ENCODE results near the gene PROZ.

Gene PROZ

DNA sequence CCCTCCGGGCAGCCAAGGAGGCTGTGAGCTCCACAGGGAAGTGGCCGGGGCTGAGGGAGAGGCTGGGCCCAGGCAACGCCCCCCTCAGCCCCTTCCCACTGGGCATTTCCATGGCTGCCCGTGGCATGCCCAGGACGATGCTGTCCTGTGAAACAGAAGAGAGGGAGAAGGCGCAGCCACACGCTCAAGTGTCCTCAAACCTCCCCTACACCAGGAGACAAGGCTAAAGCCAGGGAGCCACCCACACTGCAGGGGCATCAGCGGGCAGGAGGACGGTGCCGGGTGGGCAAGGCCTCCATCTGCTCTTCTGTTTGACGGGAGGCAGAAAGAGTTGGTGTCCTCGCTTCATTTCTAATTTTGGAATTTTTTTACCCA, 14.2 kb upstream of the PROZ start:
- H3K36me3 ChIP-seq (ENCODE audit: low read length) = no peaks in the 10 kb centered on the region
- no peaks in the 10 kb centered on the region for H3K9me3 ChIP-seq (ENCODE audit: insufficient read depth, low read length)
- no peak overlapping the region for H3K27ac ChIP-seq (ENCODE audit: low read depth, low read length)
- no peaks in the 10 kb centered on the region for H3K9me2 ChIP-seq (replicated peaks; ENCODE audit: insufficient read depth, low read length)
- no peak overlapping the region for H3K4me2 ChIP-seq (ENCODE audit: low read depth, low read length, poor library complexity, severe bottlenecking)
- H4K20me1 ChIP-seq (ENCODE audit: low read depth, low read length) = no peaks in the 10 kb centered on the region
- no peaks in the 10 kb centered on the region for H3F3A ChIP-seq (ENCODE audit: insufficient read depth)
- H3K4me3 ChIP-seq (ENCODE audit: insufficient read depth, low read length, poor library complexity, severe bottlenecking) = no peak overlapping the region
- no peak overlapping the region for H3K9ac ChIP-seq (ENCODE audit: low read length)
- no peak overlapping the region for H2AFZ ChIP-seq (ENCODE audit: low read depth, low read length, severe bottlenecking)
- H3K27me3 ChIP-seq (ENCODE audit: low read length) = no peaks in the 10 kb centered on the region
- no peaks in the 10 kb centered on the region for H3K79me2 ChIP-seq (ENCODE audit: insufficient read depth, low read length)
- TF ChIP-seq CTCF (IDR thresholded peaks at IDR 0.05; ENCODE audit: insufficient read depth, low read length, poor library complexity, severe bottlenecking) (no peak), EZH2phosphoT487 (conservative IDR thresholded peaks at IDR 0.05; ENCODE audit: low read length) (no peak)

- TF ChIP-seq EZH2phosphoT487 (conservative IDR thresholded peaks at IDR 0.05; ENCODE audit: low read length) (no peak), CTCF (IDR thresholded peaks at IDR 0.05; ENCODE audit: insufficient read depth, low read length, poor library complexity, severe bottlenecking) (no peak)
- Histone ChIP-seq H4K20me1 (ENCODE audit: low read depth, low read length) (no peaks in the 10 kb centered on the region), H3K4me3 (ENCODE audit: insufficient read depth, low read length, poor library complexity, severe bottlenecking) (no peak overlapping the region), H3K4me2 (ENCODE audit: low read depth, low read length, poor library complexity, severe bottlenecking) (no peak overlapping the region), H3K9me3 (ENCODE audit: insufficient read depth, low read length) (no peaks in the 10 kb centered on the region), H3K9ac (ENCODE audit: low read length) (no peak overlapping the region), H2AFZ (ENCODE audit: low read depth, low read length, severe bottlenecking) (no peak overlapping the region), H3F3A (ENCODE audit: insufficient read depth) (no peaks in the 10 kb centered on the region), H3K9me2 (replicated peaks; ENCODE audit: insufficient read depth, low read length) (no peaks in the 10 kb centered on the region), H3K27ac (ENCODE audit: low read depth, low read length) (no peak overlapping the region), H3K27me3 (ENCODE audit: low read length) (no peaks in the 10 kb centered on the region), H3K36me3 (ENCODE audit: low read length) (no peaks in the 10 kb centered on the region), H3K79me2 (ENCODE audit: insufficient read depth, low read length) (no peaks in the 10 kb centered on the region)
These were observed 13.0 kb upstream of the PROZ start for GRCh38 chr13:113145496-113145895.

DNA sequence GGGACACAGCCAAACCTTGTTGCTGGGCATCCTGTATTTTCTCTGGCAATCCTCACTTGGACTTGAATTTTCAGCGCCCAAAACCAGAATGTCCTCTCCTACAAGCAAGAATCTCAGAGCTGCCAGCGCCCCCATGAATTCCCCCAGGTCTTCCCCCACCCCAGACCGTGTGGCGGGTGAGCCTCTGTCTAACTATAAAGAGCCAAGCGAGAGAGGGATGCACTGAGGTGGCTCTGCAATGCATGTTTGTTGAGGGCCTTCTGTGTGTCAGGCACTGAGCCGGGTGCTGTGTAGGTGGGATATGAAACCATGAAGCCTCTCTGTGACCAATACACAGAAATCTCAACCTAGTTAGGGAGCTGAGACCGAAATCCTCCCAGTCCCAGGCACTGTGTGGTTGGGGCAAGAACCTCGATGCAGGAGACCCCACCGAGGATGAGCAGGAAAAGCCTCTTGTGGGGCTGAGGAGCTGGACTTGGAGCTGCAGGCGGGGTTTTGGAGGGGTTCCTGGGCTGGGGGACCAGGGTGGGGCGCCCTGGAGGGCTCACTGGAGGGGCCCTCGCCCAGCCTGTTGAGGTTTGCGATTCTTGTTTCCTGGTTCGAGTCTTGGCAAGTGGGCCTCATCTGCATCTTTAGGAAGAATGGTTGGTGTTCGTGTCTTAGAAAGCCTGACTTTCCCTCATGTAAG, 12.4 kb upstream of the PROZ start:
- H3K4me3 ChIP-seq (ENCODE audit: insufficient read depth, low read length, poor library complexity, severe bottlenecking) = no peak overlapping the region
- H3K9me2 ChIP-seq (replicated peaks; ENCODE audit: insufficient read depth, low read length) = no peaks in the 10 kb centered on the region
- no peaks in the 10 kb centered on the region for H4K20me1 ChIP-seq (ENCODE audit: low read depth, low read length)
- H3K27me3 ChIP-seq (ENCODE audit: low read length) = no peaks in the 10 kb centered on the region
- no peak overlapping the region for H3K4me2 ChIP-seq (ENCODE audit: low read depth, low read length, poor library complexity, severe bottlenecking)
- no peaks in the 10 kb centered on the region for H3K36me3 ChIP-seq (ENCODE audit: low read length)
- H3K9me3 ChIP-seq (ENCODE audit: insufficient read depth, low read length) = no peaks in the 10 kb centered on the region
- H2AFZ ChIP-seq (ENCODE audit: low read depth, low read length, severe bottlenecking) = no peak overlapping the region
- H3K79me2 ChIP-seq (ENCODE audit: insufficient read depth, low read length) = no peaks in the 10 kb centered on the region
- TF ChIP-seq CTCF (IDR thresholded peaks at IDR 0.05; ENCODE audit: insufficient read depth, low read length, poor library complexity, severe bottlenecking) (no peak), EZH2phosphoT487 (conservative IDR thresholded peaks at IDR 0.05; ENCODE audit: low read length) (no peak)
- no peak overlapping the region for H3K27ac ChIP-seq (ENCODE audit: low read depth, low read length)
- H3F3A ChIP-seq (ENCODE audit: insufficient read depth) = no peaks in the 10 kb centered on the region
- no peak overlapping the region for H3K9ac ChIP-seq (ENCODE audit: low read length)
